GM12873 (cell line): ENCODE data around the gene LZTS3.

Experiments used
- CTCF ChIP-seq: IDR thresholded peaks from 2 replicates; pipeline ENCODE4 v1.5.1; 2012; ENCODE audit warnings: low read depth, mild to moderate bottlenecking, moderate library complexity, low read length, control low read depth; ENCODE audit not compliant: insufficient read depth; ENCODE audit errors: missing control alignments

Gene LZTS3

DNA sequence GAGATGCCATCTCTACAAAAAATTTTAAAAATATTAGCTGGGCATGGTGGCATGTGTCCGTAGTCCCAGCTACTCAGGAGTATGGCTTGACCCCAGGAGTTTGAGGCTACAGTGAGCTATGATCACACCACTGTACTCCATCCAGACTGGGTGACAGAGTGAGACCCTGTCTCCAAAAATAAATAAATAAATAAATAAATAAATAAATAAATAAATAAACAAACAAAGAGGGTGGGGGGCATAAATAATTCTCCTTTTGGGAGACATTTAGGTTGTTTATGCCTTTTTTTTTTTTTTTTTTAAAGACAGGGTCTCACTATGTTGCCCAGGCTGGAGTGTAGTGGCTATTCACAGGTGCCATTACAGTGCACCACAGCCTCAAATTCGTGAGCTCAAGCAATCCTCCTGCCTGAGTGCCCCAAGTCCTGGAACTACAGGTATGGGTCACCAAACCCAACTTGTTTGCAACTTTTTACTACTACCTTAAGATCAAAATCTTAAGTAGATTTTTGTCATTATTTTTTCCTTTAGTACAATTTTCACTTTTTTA lies 43.2 kb downstream of the LZTS3 start:
- no peak for TF ChIP-seq CTCF

GRCh38 chr20:3129094-3129493 lies 44.3 kb downstream of the LZTS3 start:
- no peak for TF ChIP-seq CTCF

GRCh38 chr20:3128275-3128984 lies 44.9 kb downstream of the LZTS3 start:
- TF ChIP-seq CTCF = no peak

GRCh38 chr20:3126527-3126859 lies 46.9 kb downstream of the LZTS3 start:
- no peak for TF ChIP-seq CTCF

DNA sequence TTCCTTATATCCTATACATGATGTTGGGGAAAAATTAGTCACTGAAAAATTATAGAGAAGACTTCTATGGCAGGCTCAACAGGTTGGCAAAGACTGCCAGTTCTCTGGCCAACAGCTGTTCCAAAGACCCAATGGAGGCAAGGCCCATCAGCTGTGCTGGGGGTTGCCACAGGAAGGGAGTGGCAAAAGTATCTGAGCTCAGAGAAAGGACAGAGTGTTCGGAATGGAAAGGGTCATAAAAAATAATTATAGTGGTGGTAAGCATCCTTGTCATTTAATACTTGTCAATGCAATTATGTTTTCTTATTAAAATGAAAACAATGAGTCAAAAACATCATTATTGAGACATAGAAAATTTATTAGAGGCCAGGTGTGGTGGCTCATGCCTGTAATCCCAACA lies 49.8 kb downstream of the LZTS3 start:
- TF ChIP-seq CTCF = no peak

DNA sequence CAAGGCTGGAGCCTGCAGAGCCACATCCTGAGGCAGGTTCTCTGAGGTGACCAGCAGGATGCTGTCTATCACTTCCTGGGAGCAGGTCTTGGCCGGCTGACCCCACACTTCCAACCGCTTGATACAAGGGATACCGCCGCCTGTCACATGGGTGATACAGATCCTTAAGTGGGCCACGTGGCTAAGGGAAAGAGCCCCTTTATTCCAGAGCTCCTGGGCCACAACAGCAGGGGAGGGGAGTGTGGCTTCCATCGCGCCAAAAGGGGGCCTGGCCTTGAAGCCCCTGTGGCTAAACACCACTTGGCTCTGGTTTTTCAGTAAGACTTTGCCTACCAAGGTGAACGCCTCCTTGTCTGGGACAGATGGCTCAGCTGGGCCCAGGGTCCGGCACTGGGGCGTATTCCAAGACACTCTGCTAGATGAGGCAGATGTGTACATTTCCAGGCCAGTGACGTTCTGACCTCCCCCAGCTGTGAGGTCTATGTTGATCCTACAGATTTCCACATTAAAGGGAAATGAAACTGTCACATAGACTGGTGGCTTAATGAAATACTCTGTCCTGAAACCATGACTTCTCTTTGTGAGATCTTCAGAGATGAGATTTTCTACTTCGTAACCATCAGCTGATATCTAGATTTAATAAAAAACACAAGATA lies 51.3 kb downstream of the LZTS3 start:
- no peak for TF ChIP-seq CTCF

GRCh38 chr20:3121271-3121911 lies 52.0 kb downstream of the LZTS3 start:
- no peak for TF ChIP-seq CTCF
